K562 (cell line): ENCODE measurements around the gene FUZ. TPM values are rescaled to one million over a fixed set of nuclear protein-coding genes. Genes with fewer than 3 reads are reported as not detected.
A peak's percentile ranks its signal among the peaks of the same experiment; 100 is the strongest.

ENCODE experiments used
- ATAC-seq: fragments of 200-7000 bp; cut with Tn5 transposase; 3 replicates; pipeline ENCODE4 v1.9.1; 2020; ENCODE audit warnings: moderate library complexity
- BruUV-seq: library from RNA; stranded (reverse); fragments of 400-500 nt; replicated peaks from 2 replicates; lab custom pipeline; 2021; lab: Mats Ljungman, UMichigan
- CTCF ChIA-PET: fragments of 300-600 bp; formaldehyde crosslinking; extraction: SDS; loops from one replicate; lab custom pipeline; 2021; ENCODE audit warnings: low intra/inter-chr PET ratio; lab: Yijun Ruan, JAX
- POLR2A ChIA-PET: fragments of 300-600, 350-650 bp; sonication (Branson Sonifier 250); formaldehyde crosslinking; extraction: SDS; loops from one replicate; lab custom pipeline; 2021; ENCODE audit warnings: antibody characterized with exemption, inconsistent platforms; lab: Yijun Ruan, JAX
- DNase-seq, 4 experiments: peaks; one replicate each; pipeline versions ENCODE4 v3.0.0 to v3.0.0-alpha.2; 2011 to 2018; ENCODE audit warnings: low spot score in 3 of 4, mixed read lengths in 3 of 4; ENCODE audit errors: extremely low read depth in 1 of 4
- FAIRE-seq: peaks from 2 replicates; lab custom pipeline; 2011; peaks lifted over from hg19 to GRCh38; lab: Jason Lieb, UNC
- H2AFZ ChIP-seq: 2 replicates; pipeline ENCODE4 v1.6.0; 2011; ENCODE audit warnings: low read depth, low read length, control low read depth, inconsistent platforms
- H3K27ac ChIP-seq: fragments of 200-600 bp; 3 replicates; pipeline ENCODE4 v1.8.0; 2011; ENCODE audit warnings: low read depth, mild to moderate bottlenecking, control low read depth, inconsistent platforms, low read length, moderate library complexity, mixed read lengths; ENCODE audit errors: extremely low read depth
- H3K27me3 ChIP-seq, 2 experiments: fragments of 300-600 bp in 1 of 2; 2 replicates in 1 of 2; 3 replicates in 1 of 2; pipeline versions ENCODE4 v1.6.0 to v1.8.0; 2011; ENCODE audit warnings: inconsistent platforms in 2 of 2, low read length in 2 of 2, mild to moderate bottlenecking in 1 of 2, mixed read lengths in 1 of 2, moderate library complexity in 1 of 2; ENCODE audit not compliant: control insufficient read depth in 2 of 2, insufficient read depth in 2 of 2
- H3K36me3 ChIP-seq: fragments of 300-600 bp; 3 replicates; pipeline ENCODE4 v1.8.0; 2011; ENCODE audit warnings: mild to moderate bottlenecking, low read length, inconsistent platforms; ENCODE audit not compliant: control insufficient read depth, insufficient read depth
- H3K4me1 ChIP-seq, 2 experiments: fragments of 200-600 bp in 1 of 2; replicated peaks in 1 of 2; 2 replicates in 1 of 2; 3 replicates in 1 of 2; pipeline versions ENCODE4 v1.5.1 to v1.8.0; 2011; ENCODE audit warnings: inconsistent platforms in 2 of 2, low read length in 2 of 2, mild to moderate bottlenecking in 1 of 2, mixed read lengths in 1 of 2, moderate library complexity in 1 of 2; ENCODE audit not compliant: control insufficient read depth in 2 of 2, insufficient read depth in 2 of 2
- H3K4me2 ChIP-seq: 2 replicates; pipeline ENCODE4 v1.6.1; 2011; ENCODE audit warnings: low read length, control low read depth, inconsistent platforms, mixed read lengths; ENCODE audit not compliant: insufficient read depth
- H3K4me3 ChIP-seq: fragments of 200-600 bp; sonication (generic), shearing (Covaris generic); 2 replicates; pipeline ENCODE4 v1.5.1; 2016; ENCODE audit warnings: control low read depth, inconsistent platforms
- H3K79me2 ChIP-seq: fragments of 200-600 bp; 3 replicates; pipeline ENCODE4 v1.8.0; 2011; ENCODE audit warnings: low read length, inconsistent platforms; ENCODE audit not compliant: control insufficient read depth, insufficient read depth
- H3K9ac ChIP-seq, 2 experiments: 2 replicates each; pipeline versions ENCODE4 v1.6.0 to v1.6.1; 2011; ENCODE audit warnings: low read depth in 2 of 2, low read length in 2 of 2, control low read depth in 1 of 2, inconsistent platforms in 1 of 2, mild to moderate bottlenecking in 1 of 2, mixed read lengths in 1 of 2; ENCODE audit not compliant: insufficient read depth in 1 of 2
- H3K9me1 ChIP-seq: one replicate; pipeline ENCODE4 v1.6.0; 2011; ENCODE audit warnings: inconsistent platforms, mild to moderate bottlenecking, low read length, moderate library complexity; ENCODE audit not compliant: control insufficient read depth, insufficient read depth
- H3K9me3 ChIP-seq: replicated peaks from 2 replicates; pipeline ENCODE4 v1.5.1; 2011; ENCODE audit warnings: low read depth, low read length, inconsistent platforms; ENCODE audit not compliant: control insufficient read depth, insufficient read depth
- H4K20me1 ChIP-seq: replicated peaks from 2 replicates; pipeline ENCODE4 v1.6.1; 2011; ENCODE audit warnings: low read length, inconsistent platforms, mixed read lengths; ENCODE audit not compliant: control insufficient read depth, insufficient read depth
- CEBPB ChIP-seq: fragments of 450-650 bp; IDR thresholded peaks from 2 replicates; pipeline ENCODE4 v1.6.1; 2016; ENCODE audit warnings: missing genetic modification characterization, missing compliant biosample characterization
- JUND ChIP-seq, 2 experiments: IDR thresholded peaks; 2 replicates in 1 of 2; 3 replicates in 1 of 2; pipeline ENCODE4 v1.6.1; 2011; ENCODE audit warnings: borderline replicate concordance in 2 of 2, low read depth in 2 of 2, low read length in 2 of 2, improper control_type of control experiment in 1 of 2, missing biosample characterization in 1 of 2, missing genetic modification characterization in 1 of 2, missing genetic modification reagents in 1 of 2
- NRF1 ChIP-seq, 2 experiments: fragments of 450-650 bp; IDR thresholded peaks in 1 of 2; conservative IDR thresholded peaks in 1 of 2; 2 replicates each; pipeline ENCODE4 v1.6.1; 2014; ENCODE audit warnings: mild to moderate bottlenecking in 2 of 2
- POLR2G ChIP-seq: fragments of 200-400 bp; formaldehyde crosslinking; IDR thresholded peaks from 2 replicates; pipeline ENCODE4 v1.6.1; 2017; ENCODE audit warnings: low read depth, mild to moderate bottlenecking, antibody characterized with exemption, low read length, moderate library complexity
- TEAD2 ChIP-seq: fragments of 450-650 bp; IDR thresholded peaks from 2 replicates; pipeline ENCODE4 v1.6.1; 2016; ENCODE audit warnings: missing genetic modification characterization, control low read depth, missing compliant biosample characterization
- WGBS: fragments of 100-300 bp; shearing (Covaris generic); methylation state at CpG from one replicate; pipeline ENCODE4 v1.1.6; 2016; ENCODE audit warnings: low coverage, mixed read lengths; ENCODE audit not compliant: insufficient coverage; ENCODE audit errors: missing lambda C conversion rate; 5-methylcytosine and 5-hydroxymethylcytosine counted together
- in situ Hi-C: fragments of 300-500 bp; cut with MboI; formaldehyde crosslinking; loops from 4 replicates; pipeline ENCODE4 v1.15.0; 2018; ENCODE audit warnings: inconsistent platforms, mixed read lengths
- intact Hi-C: fragments of 100-400 bp; cut with micrococcal nuclease; formaldehyde crosslinking; loops from 2 replicates; pipeline ENCODE4 v1.14.2; 2022
- polyA plus RNA-seq, 8 experiments: library from polyadenylated mRNA; depleted of rRNA in 4 of 8; stranded (reverse) in 5 of 8; unstranded in 3 of 8; fragments of >200 nt; fragmentation: Nextera tagmentation in 2 of 8; fragmentation: Illumina TruSeq in 1 of 8; extraction: Ambion mirVana in 2 of 8; extraction: Trizol in 1 of 8; gene quantifications; 2 replicates each; pipeline versions ENCODE4 v1.2.1 to v1.2.3, GENCODE V29; 2011 to 2014; ENCODE audit warnings: inconsistent platforms in 1 of 8, missing spikeins in 1 of 8
- total RNA-seq, 7 experiments: library from RNA; depleted of rRNA in 6 of 7; stranded (reverse); fragments of >200 nt in 6 of 7; fragmentation: Illumina TruSeq in 2 of 7; extraction: Trizol in 2 of 7; gene quantifications; 2 replicates each; pipeline versions ENCODE4 v1.2.1 to v1.2.3, GENCODE V29; 2011 to 2021; ENCODE audit warnings: low replicate concordance in 1 of 7
- TF ChIP-seq, protein P1 (sequence below), 2 experiments: fragments of 150-350 bp in 1 of 2; IDR thresholded peaks; 2 replicates each; pipeline ENCODE4 v1.6.1; 2012 to 2016; ENCODE audit warnings: low read depth in 2 of 2, low read length in 2 of 2, mild to moderate bottlenecking in 1 of 2, moderate library complexity in 1 of 2
- TF ChIP-seq, protein P2 (sequence below): fragments of 250-450 bp; sonication (Bioruptor Pico); IDR thresholded peaks from 2 replicates; pipeline ENCODE4 v1.4.0; 2020; ENCODE audit warnings: mild to moderate bottlenecking, moderate library complexity, borderline replicate concordance

The FUZ gene
- total and polyA plus RNA-seq, 9 of the 15 experiments (the other 6 are each of a cell fraction or from before 2014, with no cell fraction given) = 0.17 to 7.6 (median 3.6) TPM; not detected in 1

DNA sequence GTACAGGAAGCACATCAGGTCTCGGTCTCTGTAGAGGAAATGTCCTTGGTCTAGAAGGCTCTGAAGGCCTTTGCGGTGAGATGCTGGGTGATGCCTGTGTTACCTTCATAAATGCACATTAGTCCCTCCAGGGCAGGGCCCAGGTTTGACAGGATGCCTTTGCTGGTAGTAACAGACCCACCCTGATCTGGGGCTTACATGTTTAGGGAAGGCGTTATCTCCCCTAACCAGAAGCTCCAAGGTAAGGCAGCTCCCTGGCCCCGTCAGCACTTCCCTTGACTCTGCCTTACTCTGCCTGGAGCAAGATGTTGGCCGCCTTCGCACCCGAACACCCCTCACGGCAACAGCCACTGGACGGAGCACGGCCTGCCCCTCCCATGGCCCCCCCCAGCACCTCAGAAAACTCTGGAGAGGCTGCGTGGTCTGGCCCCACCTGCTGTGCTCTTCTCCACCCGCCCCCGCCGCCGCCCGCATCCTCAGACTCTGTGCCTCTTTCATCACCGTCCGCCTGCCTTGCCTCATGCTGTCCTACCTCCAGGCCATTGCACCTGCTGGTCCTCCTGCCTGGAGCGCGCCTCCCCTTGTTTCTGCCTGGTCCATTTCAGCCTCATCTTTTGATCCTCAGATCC, 37.2 kb downstream of the FUZ start:
- H3K27me3 ChIP-seq = no peaks in the 10 kb centered on the region
- H4K20me1 ChIP-seq = peaks cover 5% of the 10 kb centered on the region; the same call in 1 of the 2 replicates
- peak overlapping the region; percentile 32 to 84 for H3K9ac ChIP-seq
- H3K4me2 ChIP-seq = peak overlapping the region; percentile 68
- H3K9me3 ChIP-seq = no peaks in the 10 kb centered on the region
- peak; percentile 87 to 95 (median 90) for DNase-seq
- ChIA-PET CTCF (interaction anchor here (0.5 kb wide), 1 partner anchor 866 kb away, joined by 3 read pairs; no protein-coding TSS in a partner anchor), POLR2A (interaction anchor here (0.8 to 1.4 kb wide), 3 partner anchors 9 to 58 kb away, joined by 3 to 6 read pairs (median 3); partner anchors contain the start of gene AP2A1)
- no peak overlapping the region for H2AFZ ChIP-seq
- peak; percentile 99 for FAIRE-seq
- peak overlapping the region; percentile 69 for H3K27ac ChIP-seq
- 14% methylated on average over 14 of the region's 20 CpGs for WGBS
- H3K4me3 ChIP-seq = no peak overlapping the region
- intact Hi-C loops = loop anchor here (2.0 kb wide), 1 partner anchor 29 kb away; no protein-coding TSS in a partner anchor
- no TSS peak for BruUV-seq
- peaks cover 52% of the 10 kb centered on the region; the same call in 2 of the 3 replicates for H3K36me3 ChIP-seq
- peaks cover 39 to 65% of the 10 kb centered on the region in 2 experiments for H3K4me1 ChIP-seq
- ATAC-seq = peak; percentile 91
- H3K9me1 ChIP-seq = peaks cover 2% of the 10 kb centered on the region
- H3K79me2 ChIP-seq = peaks cover 80% of the 10 kb centered on the region
- in situ Hi-C loops = no loop called here
- TF ChIP-seq, protein P1, sequence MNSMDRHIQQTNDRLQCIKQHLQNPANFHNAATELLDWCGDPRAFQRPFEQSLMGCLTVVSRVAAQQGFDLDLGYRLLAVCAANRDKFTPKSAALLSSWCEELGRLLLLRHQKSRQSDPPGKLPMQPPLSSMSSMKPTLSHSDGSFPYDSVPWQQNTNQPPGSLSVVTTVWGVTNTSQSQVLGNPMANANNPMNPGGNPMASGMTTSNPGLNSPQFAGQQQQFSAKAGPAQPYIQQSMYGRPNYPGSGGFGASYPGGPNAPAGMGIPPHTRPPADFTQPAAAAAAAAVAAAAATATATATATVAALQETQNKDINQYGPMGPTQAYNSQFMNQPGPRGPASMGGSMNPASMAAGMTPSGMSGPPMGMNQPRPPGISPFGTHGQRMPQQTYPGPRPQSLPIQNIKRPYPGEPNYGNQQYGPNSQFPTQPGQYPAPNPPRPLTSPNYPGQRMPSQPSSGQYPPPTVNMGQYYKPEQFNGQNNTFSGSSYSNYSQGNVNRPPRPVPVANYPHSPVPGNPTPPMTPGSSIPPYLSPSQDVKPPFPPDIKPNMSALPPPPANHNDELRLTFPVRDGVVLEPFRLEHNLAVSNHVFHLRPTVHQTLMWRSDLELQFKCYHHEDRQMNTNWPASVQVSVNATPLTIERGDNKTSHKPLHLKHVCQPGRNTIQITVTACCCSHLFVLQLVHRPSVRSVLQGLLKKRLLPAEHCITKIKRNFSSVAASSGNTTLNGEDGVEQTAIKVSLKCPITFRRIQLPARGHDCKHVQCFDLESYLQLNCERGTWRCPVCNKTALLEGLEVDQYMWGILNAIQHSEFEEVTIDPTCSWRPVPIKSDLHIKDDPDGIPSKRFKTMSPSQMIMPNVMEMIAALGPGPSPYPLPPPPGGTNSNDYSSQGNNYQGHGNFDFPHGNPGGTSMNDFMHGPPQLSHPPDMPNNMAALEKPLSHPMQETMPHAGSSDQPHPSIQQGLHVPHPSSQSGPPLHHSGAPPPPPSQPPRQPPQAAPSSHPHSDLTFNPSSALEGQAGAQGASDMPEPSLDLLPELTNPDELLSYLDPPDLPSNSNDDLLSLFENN (IDR thresholded peaks at IDR 0.05; ENCODE audit: low read depth in 2 of 2, low read length in 2 of 2) = 0 out of 4 replicates have a peak, but pooled peaks of 1 of the 2 experiments have one; percentile 53
- TF ChIP-seq TEAD2 (tag) (no peak), JUND (IDR thresholded peaks at IDR 0.05; ENCODE audit: borderline replicate concordance, low read depth, low read length) (peak; percentile 21; the same call in 1 of the 2 replicates), JUND (tag; IDR thresholded peaks at IDR 0.05; ENCODE audit: borderline replicate concordance, low read depth, low read length) (peak; percentile 9; the same call in 1 of the 3 replicates), NRF1 (conservative IDR thresholded peaks at IDR 0.05 in 1 of 2, IDR thresholded peaks at IDR 0.05 in 1 of 2) (peak; percentile 36 to 46), CEBPB (tag) (peak; percentile 82), POLR2G (peak; percentile 52)
- TF ChIP-seq, protein P2, sequence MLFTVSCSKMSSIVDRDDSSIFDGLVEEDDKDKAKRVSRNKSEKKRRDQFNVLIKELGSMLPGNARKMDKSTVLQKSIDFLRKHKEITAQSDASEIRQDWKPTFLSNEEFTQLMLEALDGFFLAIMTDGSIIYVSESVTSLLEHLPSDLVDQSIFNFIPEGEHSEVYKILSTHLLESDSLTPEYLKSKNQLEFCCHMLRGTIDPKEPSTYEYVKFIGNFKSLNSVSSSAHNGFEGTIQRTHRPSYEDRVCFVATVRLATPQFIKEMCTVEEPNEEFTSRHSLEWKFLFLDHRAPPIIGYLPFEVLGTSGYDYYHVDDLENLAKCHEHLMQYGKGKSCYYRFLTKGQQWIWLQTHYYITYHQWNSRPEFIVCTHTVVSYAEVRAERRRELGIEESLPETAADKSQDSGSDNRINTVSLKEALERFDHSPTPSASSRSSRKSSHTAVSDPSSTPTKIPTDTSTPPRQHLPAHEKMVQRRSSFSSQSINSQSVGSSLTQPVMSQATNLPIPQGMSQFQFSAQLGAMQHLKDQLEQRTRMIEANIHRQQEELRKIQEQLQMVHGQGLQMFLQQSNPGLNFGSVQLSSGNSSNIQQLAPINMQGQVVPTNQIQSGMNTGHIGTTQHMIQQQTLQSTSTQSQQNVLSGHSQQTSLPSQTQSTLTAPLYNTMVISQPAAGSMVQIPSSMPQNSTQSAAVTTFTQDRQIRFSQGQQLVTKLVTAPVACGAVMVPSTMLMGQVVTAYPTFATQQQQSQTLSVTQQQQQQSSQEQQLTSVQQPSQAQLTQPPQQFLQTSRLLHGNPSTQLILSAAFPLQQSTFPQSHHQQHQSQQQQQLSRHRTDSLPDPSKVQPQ (CRISPR knock-in tag) = no peak
